GM21723 (cell line): Measurements from ENCODE around the gene KCNJ4.
"Not testable (repeated sequence)": the region's sequence is repeated elsewhere in the genome, so short reads cannot be mapped to it uniquely, and the experiment has no call there.

ENCODE experiments used
- ATAC-seq: cut with Tn5 transposase; IDR thresholded peaks from one replicate; pipeline ENCODE4 v1.9.1; 2021; ENCODE audit warnings: mild to moderate bottlenecking, moderate library complexity; ENCODE audit not compliant: unreplicated experiment

The KCNJ4 gene

GRCh38 chr22:38471237-38471636 lies 16.2 kb upstream of the KCNJ4 start:
- ATAC-seq: no peak

- not testable (repeated sequence) for ATAC-seq
These were observed 15.2 kb upstream of the KCNJ4 start for GRCh38 chr22:38470179-38470578.

- no peak for ATAC-seq
These were observed 14.3 kb upstream of the KCNJ4 start for GRCh38 chr22:38469306-38469781.

GRCh38 chr22:38468443-38469305 lies 13.7 kb upstream of the KCNJ4 start:
- no peak for ATAC-seq

GRCh38 chr22:38467904-38468442 lies 13.0 kb upstream of the KCNJ4 start, which contains the start of gene KDELR3:
TSS of gene KDELR3 (plus strand) at chr22:38468096. CDS start at chr22:38468234, 138 bp downstream.
- ATAC-seq: no peak

GRCh38 chr22:38467438-38467903 lies 12.5 kb upstream of the KCNJ4 start:
- no peak for ATAC-seq

GRCh38 chr22:38465673-38466490 lies 10.9 kb upstream of the KCNJ4 start:
- ATAC-seq: no peak

GRCh38 chr22:38464992-38465672 lies 10.1 kb upstream of the KCNJ4 start:
- ATAC-seq: no peak

- ATAC-seq: no peak
These were observed 8.2 kb upstream of the KCNJ4 start for GRCh38 chr22:38462960-38463784.

- no peak for ATAC-seq
These were observed 6.5 kb upstream of the KCNJ4 start for GRCh38 chr22:38461414-38462081.

- ATAC-seq: no peak
These were observed 6.0 kb upstream of the KCNJ4 start for GRCh38 chr22:38461057-38461413.

- no peak for ATAC-seq
These were observed 5.4 kb upstream of the KCNJ4 start for GRCh38 chr22:38460426-38460840.

- no peak for ATAC-seq
These were observed 2.1 kb upstream of the KCNJ4 start for GRCh38 chr22:38456841-38457699.

- no peak for ATAC-seq
These were observed 1.4 kb upstream of the KCNJ4 start for GRCh38 chr22:38456272-38456835.

- no peak for ATAC-seq
These were observed 702 bp upstream of the KCNJ4 start for GRCh38 chr22:38455530-38456271.

- no peak for ATAC-seq
These were observed 485 bp downstream of the KCNJ4 start for GRCh38 chr22:38454353-38455075.

- no peak for ATAC-seq
These were observed 1.0 kb downstream of the KCNJ4 start for GRCh38 chr22:38453996-38454352.
